PC-9 (cell line): Measurements from ENCODE around the gene L1CAM.

ENCODE experiments used
- CTCF ChIP-seq: fragments of 200-600 bp; sonication (generic); conservative IDR thresholded peaks from 2 replicates; pipeline ENCODE4 v1.6.1; 2017; ENCODE audit warnings: mixed run types, antibody characterized with exemption, mild to moderate bottlenecking, moderate library complexity
- EZH2 ChIP-seq: fragments of 200-600 bp; sonication (generic); IDR thresholded peaks from 2 replicates; pipeline ENCODE4 v1.8.0; 2017; ENCODE audit warnings: antibody characterized with exemption, low read depth

DNA sequence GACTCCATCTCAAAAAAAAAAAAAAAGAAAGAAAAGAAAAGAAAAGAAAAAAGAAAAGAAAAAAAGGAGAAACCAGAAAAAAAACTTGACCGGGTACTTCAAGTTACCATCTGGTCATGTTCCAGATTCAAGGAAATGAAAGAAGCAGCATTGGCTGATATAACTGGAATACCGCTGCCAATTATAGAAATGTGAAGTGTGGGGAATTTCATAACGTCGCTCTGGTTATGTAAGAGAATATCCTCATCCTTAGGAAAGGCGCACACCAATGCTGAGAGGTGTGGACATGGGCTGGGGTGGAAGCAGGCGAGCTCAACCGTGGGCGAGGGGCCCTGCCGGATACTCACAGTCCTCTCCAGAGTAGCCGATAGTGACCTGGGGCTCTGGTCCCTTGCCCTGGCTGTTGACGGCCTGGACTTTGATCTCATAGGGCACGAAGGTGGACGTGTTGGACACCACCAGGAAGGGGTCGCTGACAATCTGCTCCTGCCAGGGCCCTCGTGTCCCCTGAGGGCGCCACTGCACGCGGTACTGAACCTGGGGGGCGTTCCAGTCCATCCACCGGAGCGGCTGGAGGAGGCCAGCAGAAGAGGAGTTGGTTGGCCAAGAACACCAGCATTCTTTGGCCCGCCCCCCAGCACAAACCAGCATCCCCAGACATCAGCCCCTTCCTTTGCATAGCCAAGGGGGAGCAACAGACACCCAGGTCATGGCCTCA is 19.5 kb downstream of the L1CAM start:
- no peak for TF ChIP-seq CTCF
- TF ChIP-seq EZH2: no peak
